ENCODE measurements around the gene GBX1. TPM values are rescaled to one million over a fixed set of nuclear protein-coding genes. Genes with fewer than 3 reads are reported as not detected.

The GBX1 gene
- total and polyA plus RNA-seq, 2 of the 4 experiments (the other 2 are of a cell fraction): not detected

DNA sequence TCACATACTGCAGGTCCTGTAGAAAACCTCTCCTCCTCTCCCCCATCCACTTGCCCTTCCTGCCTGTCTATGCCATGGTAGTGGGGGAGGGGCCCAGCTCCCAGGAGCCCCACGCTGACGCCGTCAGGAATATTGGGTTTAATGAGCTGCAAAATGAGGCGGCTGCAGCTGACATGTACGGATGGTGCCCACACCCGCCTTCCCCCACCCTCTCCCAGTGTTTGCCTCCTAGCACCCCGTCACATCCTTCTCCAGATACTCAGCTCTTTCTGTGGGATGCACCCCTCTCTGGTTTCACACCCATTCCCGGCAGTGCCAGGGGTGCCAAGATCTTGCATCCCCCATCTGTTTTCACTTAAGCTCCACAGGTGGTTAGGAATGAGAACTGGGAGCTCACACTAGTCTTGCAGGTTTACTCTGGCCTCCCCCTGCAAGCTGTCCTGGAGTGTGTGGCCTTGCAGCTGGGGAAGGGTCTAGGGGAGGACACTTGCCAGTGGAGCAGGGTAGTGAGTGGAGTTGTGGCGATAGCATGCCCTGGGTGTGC lies 26.1 kb downstream of the GBX1 start:
- Histone ChIP-seq H2BK120ac (ENCODE audit: low read depth, low read length) (no peak overlapping the region), H3K4ac (ENCODE audit: low read depth, low read length) (no peak overlapping the region), H3K4me3 (ENCODE audit: insufficient read depth, low read depth, low read length) (no peak overlapping the region), H2BK15ac (ENCODE audit: low read depth, low read length) (no peak overlapping the region), H3K14ac (replicated peaks; ENCODE audit: low read depth, low read length) (no peak overlapping the region), H3K36me3 (ENCODE audit: control insufficient read depth, insufficient read depth, low read length) (peaks cover 67% of the 10 kb centered on the region), H4K5ac (ENCODE audit: low read depth, low read length) (no peak overlapping the region), H3K9me3 (ENCODE audit: control insufficient read depth, insufficient read depth, low read length) (no peaks in the 10 kb centered on the region), H4K8ac (ENCODE audit: low read depth in 2 of 2, low read length in 2 of 2) (no peak overlapping the region), H3K9me1 (ENCODE audit: insufficient read depth, low read length) (0 out of 2 replicates have a peak, but pooled peaks cover 3% of the 10 kb centered on the region), H3K4me1 (ENCODE audit: control insufficient read depth, insufficient read depth, low read length) (no peaks in the 10 kb centered on the region), H3K23ac (ENCODE audit: low read depth, low read length) (no peak overlapping the region), H4K91ac (ENCODE audit: insufficient read depth, low read depth, low read length) (no peak overlapping the region), H3K27ac (ENCODE audit: insufficient read depth, low read length) (no peak overlapping the region), H2AFZ (replicated peaks; ENCODE audit: low read length, poor library complexity) (no peak overlapping the region), H3K79me1 (ENCODE audit: low read depth in 1 of 2, low read length in 2 of 2) (no peaks in the 10 kb centered on the region), H3K27me3 (ENCODE audit: control insufficient read depth, insufficient read depth, low read length) (no peaks in the 10 kb centered on the region), H2AK5ac (ENCODE audit: low read depth, low read length) (no peak overlapping the region), H2AK9ac (replicated peaks; ENCODE audit: low read depth, low read length, poor library complexity) (no peak overlapping the region), H2BK20ac (ENCODE audit: low read depth, low read length) (no peak overlapping the region), H3K4me2 (ENCODE audit: low read depth, low read length) (no peak overlapping the region), H3K56ac (ENCODE audit: extremely low read depth, insufficient read depth, low read length) (no peak overlapping the region), H3K18ac (ENCODE audit: low read depth, low read length) (no peak overlapping the region), H4K20me1 (ENCODE audit: insufficient read depth, low read length) (peaks cover 3% of the 10 kb centered on the region), H2BK5ac (ENCODE audit: low read depth, low read length, poor library complexity, severe bottlenecking) (no peak overlapping the region), H3K9ac (ENCODE audit: low read depth, low read length) (no peak overlapping the region)
- POLR2A ChIA-PET (ENCODE audit: unreplicated experiment): no interaction called here
- CTCF ChIA-PET: no interaction called here
- no CpG with 5 or more reads among the region's 9 CpGs for WGBS, 2 experiments (ENCODE audit: extremely low coverage in 2 of 2, insufficient read length in 1 of 2)
- dilution Hi-C loops (cut with HindIII; ENCODE audit: low sequenced_read_pairs, unreplicated experiment) (no loop called here), intact Hi-C loops (cut with micrococcal nuclease) (no loop called here), in situ Hi-C loops (cut with MboI; ENCODE audit: low sequenced_read_pairs) (no loop called here)
- DNase-seq: no peak
- BruUV-seq (replicated peaks): no TSS peak
- TF ChIP-seq, protein P1, sequence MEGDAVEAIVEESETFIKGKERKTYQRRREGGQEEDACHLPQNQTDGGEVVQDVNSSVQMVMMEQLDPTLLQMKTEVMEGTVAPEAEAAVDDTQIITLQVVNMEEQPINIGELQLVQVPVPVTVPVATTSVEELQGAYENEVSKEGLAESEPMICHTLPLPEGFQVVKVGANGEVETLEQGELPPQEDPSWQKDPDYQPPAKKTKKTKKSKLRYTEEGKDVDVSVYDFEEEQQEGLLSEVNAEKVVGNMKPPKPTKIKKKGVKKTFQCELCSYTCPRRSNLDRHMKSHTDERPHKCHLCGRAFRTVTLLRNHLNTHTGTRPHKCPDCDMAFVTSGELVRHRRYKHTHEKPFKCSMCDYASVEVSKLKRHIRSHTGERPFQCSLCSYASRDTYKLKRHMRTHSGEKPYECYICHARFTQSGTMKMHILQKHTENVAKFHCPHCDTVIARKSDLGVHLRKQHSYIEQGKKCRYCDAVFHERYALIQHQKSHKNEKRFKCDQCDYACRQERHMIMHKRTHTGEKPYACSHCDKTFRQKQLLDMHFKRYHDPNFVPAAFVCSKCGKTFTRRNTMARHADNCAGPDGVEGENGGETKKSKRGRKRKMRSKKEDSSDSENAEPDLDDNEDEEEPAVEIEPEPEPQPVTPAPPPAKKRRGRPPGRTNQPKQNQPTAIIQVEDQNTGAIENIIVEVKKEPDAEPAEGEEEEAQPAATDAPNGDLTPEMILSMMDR (conservative IDR thresholded peaks at IDR 0.05; ENCODE audit: low read depth, low read length): no peak
- no peak for TF ChIP-seq POLR2A (IDR thresholded peaks at IDR 0.05; ENCODE audit: low read depth, low read length)
- TF ChIP-seq FOS (IDR thresholded peaks at IDR 0.05; ENCODE audit: low read depth, low read length): no peak
- no peak for TF ChIP-seq CEBPB (IDR thresholded peaks at IDR 0.05; ENCODE audit: low read depth, low read length)
- TF ChIP-seq NFE2L2 (IDR thresholded peaks at IDR 0.05; ENCODE audit: low read depth, low read length): no peak
- no peak for TF ChIP-seq BHLHE40 (IDR thresholded peaks at IDR 0.05; ENCODE audit: low read depth, low read length)
- TF ChIP-seq, protein P2, sequence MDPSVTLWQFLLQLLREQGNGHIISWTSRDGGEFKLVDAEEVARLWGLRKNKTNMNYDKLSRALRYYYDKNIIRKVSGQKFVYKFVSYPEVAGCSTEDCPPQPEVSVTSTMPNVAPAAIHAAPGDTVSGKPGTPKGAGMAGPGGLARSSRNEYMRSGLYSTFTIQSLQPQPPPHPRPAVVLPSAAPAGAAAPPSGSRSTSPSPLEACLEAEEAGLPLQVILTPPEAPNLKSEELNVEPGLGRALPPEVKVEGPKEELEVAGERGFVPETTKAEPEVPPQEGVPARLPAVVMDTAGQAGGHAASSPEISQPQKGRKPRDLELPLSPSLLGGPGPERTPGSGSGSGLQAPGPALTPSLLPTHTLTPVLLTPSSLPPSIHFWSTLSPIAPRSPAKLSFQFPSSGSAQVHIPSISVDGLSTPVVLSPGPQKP (IDR thresholded peaks at IDR 0.05; ENCODE audit: borderline replicate concordance, low read depth, low read length): no peak
- TF ChIP-seq MXI1 (IDR thresholded peaks at IDR 0.05; ENCODE audit: borderline replicate concordance, low read depth, low read length): no peak
- no peak for ATAC-seq (ENCODE audit: low read depth)
